Stimulated activated naive CD4-positive, alpha-beta T cell (primary cell): Measurements from ENCODE around the gene NCR3LG1.
"Not testable (repeated sequence)": the region's sequence is repeated elsewhere in the genome, so short reads cannot be mapped to it uniquely, and the experiment has no call there.

Experiments used
- DNase-seq, 6 experiments: peaks; one replicate each; lab custom pipeline; 2025; lab: John Stamatoyannopoulos, UW

NCR3LG1 gene

DNA sequence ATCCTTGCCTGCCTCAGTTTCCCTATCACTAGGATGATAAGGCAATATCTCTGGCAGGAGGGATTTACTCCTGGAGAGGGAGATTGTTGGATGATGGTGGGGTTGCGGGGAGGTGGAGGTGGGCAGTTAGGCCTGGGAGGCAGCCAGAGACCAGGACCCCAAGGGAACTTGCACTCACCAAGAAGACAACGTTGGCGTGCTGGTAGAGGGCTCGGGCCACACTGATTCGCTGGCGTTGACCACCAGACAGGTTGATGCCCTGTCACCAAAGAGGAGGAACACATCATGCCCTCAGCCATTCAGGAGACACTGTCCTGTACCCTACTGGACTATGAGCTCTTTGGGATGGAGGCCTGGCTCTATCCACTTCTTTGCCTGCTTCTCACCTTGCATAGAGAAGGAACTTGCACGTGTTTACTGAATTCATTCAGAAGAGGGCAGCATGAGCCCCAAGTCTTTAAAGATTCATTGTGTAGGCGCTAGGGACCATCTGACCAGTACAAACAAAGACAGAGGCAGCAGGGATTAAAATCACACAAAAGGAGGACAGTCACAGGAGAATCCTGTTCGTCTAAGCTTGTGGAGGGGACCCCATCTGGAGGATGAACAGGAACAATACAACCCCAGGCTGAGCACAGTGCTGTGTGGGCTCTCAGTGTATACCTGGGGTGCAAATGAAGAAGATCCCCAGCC lies 61.0 kb downstream of the NCR3LG1 start:
- DNase-seq = no peak

GRCh38 chr11:17413414-17414316 lies 62.1 kb downstream of the NCR3LG1 start:
- DNase-seq = no peak

GRCh38 chr11:17414317-17414737 lies 62.7 kb downstream of the NCR3LG1 start:
- DNase-seq = no peak

GRCh38 chr11:17414992-17415391 lies 63.4 kb downstream of the NCR3LG1 start:
- no peak for DNase-seq

DNA sequence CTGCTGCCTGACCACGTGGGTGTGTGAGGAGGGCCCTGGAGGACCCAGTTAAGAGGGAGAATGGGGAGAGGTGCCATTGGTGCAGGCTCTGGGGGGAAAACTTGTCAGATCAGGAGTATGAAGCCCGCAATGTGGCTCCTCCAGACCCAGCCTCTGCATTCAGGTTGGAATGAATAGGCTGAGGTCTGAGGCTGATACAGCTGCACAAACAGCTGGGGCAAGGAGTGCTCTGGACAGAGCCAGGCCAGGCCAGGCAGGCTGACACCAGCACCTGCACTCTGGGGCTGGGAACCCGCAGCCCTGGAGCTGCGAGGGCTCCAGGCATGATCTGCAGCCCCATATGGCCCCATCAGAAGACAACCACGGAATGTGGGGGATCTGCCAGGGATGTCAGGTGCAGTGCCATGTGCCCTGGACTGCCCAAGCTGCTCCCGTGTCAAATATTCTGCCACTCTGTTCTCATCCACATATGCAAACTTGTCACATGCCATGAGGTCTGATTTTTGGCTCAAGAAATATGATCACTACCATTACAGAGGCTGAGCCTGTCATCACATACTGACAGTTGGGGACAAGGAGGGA lies 64.0 kb downstream of the NCR3LG1 start:
- DNase-seq = no peak

DNA sequence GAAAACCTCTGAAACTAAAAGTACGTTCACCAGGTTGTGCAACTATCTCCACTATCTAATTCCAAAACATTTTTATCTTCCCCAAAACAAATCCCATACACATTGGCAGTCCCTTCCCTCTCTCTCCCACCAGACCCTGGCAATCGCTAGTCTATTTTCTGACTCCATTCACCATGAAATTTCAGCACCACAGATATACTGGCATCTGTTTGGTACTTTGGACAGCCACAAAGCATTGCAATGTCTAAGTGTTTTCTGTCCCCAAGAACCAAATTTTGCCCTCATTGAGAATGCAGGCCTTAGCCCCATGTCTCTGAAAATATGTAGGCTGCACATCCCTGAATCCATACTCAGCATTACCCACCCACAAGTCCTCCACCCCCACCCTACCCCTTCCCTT lies 64.9 kb downstream of the NCR3LG1 start:
- DNase-seq = no peak

DNA sequence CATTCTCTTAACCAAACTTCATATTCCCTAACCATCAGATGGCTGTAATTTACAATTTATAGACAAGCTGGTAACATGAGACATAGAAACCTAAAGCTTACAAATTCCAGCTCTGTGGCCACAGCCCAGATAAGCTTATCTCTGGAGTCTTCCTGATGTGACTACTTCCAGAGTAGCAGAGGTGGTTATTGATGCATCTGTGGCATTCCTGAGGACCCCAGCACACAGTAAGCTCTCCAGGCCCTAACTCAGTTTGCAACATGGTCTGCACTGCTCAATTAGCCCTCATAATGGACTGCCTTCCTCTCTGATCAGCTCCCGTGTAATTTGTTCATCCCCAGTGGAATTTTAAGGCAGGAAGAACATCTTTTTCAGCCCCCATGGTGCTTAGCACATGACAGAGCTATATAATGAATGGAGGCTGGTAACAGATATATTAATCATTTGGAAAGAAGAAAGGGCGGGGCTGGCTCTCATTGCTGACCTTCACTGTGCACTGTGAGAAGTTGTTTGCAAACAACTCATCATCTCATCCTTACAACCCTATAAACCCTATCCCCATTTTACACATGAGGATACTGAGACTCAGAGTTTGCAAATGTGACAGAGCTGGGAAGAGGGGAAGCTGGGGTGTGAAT lies 67.0 kb downstream of the NCR3LG1 start:
- DNase-seq = no peak

GRCh38 chr11:17421781-17422180 lies 70.2 kb downstream of the NCR3LG1 start:
- no peak for DNase-seq

GRCh38 chr11:17423533-17424310 lies 72.1 kb downstream of the NCR3LG1 start:
- no peak for DNase-seq

DNA sequence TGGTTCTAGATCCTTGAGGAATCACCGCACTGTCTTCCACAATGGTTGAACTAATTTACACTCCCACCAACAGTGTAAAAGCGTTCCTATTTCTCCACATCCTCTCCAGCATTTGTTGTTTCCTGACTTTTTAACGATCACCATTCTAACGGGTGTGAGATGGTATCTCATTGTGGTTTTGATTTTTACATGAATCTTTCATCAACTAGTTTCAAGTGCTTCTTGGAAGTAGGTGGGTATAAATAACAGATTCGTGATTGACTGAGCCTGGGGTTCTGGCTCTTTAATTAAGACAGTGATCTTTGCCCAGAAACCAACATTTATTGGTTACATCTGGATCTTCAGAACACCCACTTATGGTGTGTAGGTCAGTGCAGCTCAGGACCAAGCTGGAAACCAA lies 74.6 kb downstream of the NCR3LG1 start:
- not testable (repeated sequence) for DNase-seq
